GM12891 (cell line): Measurements from ENCODE around the gene KLHL3.

ENCODE experiments used
- PAX5 ChIP-seq: IDR thresholded peaks from 2 replicates; pipeline ENCODE4 v1.6.1; 2011; ENCODE audit warnings: low read length, moderate library complexity, mild to moderate bottlenecking; ENCODE audit not compliant: insufficient read depth, severe bottlenecking
- POLR2A ChIP-seq: IDR thresholded peaks from 2 replicates; pipeline ENCODE4 v1.6.1; 2011; ENCODE audit warnings: low read depth, low read length, control low read depth
- POLR2AphosphoS5 ChIP-seq: IDR thresholded peaks from 2 replicates; pipeline ENCODE4 v1.6.1; 2011; ENCODE audit warnings: low read depth, low read length, control low read depth
- POU2F2 ChIP-seq: IDR thresholded peaks from 2 replicates; pipeline ENCODE4 v1.6.1; 2011; ENCODE audit warnings: low read depth, mild to moderate bottlenecking, control low read depth, low read length, moderate library complexity
- SPI1 ChIP-seq: IDR thresholded peaks from 2 replicates; pipeline ENCODE4 v1.6.1; 2011; ENCODE audit warnings: low read depth, low read length, control low read depth
- TAF1 ChIP-seq: IDR thresholded peaks from 2 replicates; pipeline ENCODE4 v1.6.1; 2011; ENCODE audit warnings: low read depth, low read length, control low read depth

- TF ChIP-seq TAF1 (no peak), POLR2AphosphoS5 (no peak), POLR2A (no peak), POU2F2 (no peak), SPI1 (no peak), PAX5 (no peak)
Measured at GRCh38 chr5:137736496-137736895, 607 bp upstream of the KLHL3 start.
